Natural killer cell (primary cell): ENCODE measurements around the gene PTGDR. TPM values are rescaled to one million over a fixed set of nuclear protein-coding genes. Genes with fewer than 3 reads are reported as not detected.

Experiments used
- ATAC-seq, 3 donors: fragments of 150-1000 bp in 2 of 3; fragments of 200-7000 bp in 1 of 3; cut with Tn5 transposase; 1 replicate in 1 of 3; 2 replicates in 2 of 3; pipeline ENCODE4 v1.10.0; 2021; ENCODE audit warnings: mild to moderate bottlenecking in 2 of 3, moderate library complexity in 2 of 3
- DNase-seq, 2 donors: peaks; one replicate each; pipeline versions ENCODE4 v3.0.0 to v3.0.0-alpha.2; 2013 to 2021; ENCODE audit warnings: mixed read lengths in 1 of 2
- H3K27ac ChIP-seq: one replicate; pipeline ENCODE4 v1.5.1; 2013; ENCODE audit warnings: mild to moderate bottlenecking, low read length
- H3K27me3 ChIP-seq: one replicate; pipeline ENCODE4 v1.6.1; 2013; ENCODE audit warnings: low read length; ENCODE audit not compliant: control insufficient read depth, insufficient read depth
- H3K36me3 ChIP-seq: one replicate; pipeline ENCODE4 v1.6.1; 2013; ENCODE audit warnings: low read length; ENCODE audit not compliant: control insufficient read depth, insufficient read depth
- H3K4me1 ChIP-seq: one replicate; pipeline ENCODE4 v1.6.1; 2013; ENCODE audit warnings: low read length; ENCODE audit not compliant: control insufficient read depth, insufficient read depth
- H3K4me3 ChIP-seq: one replicate; pipeline ENCODE4 v1.5.1; 2013; ENCODE audit warnings: low read length
- H3K9me3 ChIP-seq: one replicate; pipeline ENCODE4 v1.6.1; 2013; ENCODE audit warnings: low read length; ENCODE audit not compliant: control insufficient read depth, insufficient read depth
- H3K27ac Mint-ChIP-seq, 2 donors: one replicate each; pipeline ENCODE4 v1.8.0; 2022; ENCODE audit warnings: mild to moderate bottlenecking in 2 of 2, mixed read lengths in 2 of 2, moderate library complexity in 1 of 2
- H3K27me3 Mint-ChIP-seq, 2 donors: one replicate each; pipeline ENCODE4 v1.8.0; 2022; ENCODE audit warnings: low read depth in 2 of 2, mixed read lengths in 2 of 2
- H3K36me3 Mint-ChIP-seq: one replicate; pipeline ENCODE4 v1.8.0; 2022; ENCODE audit warnings: mixed read lengths
- H3K4me1 Mint-ChIP-seq, 2 donors: one replicate each; pipeline ENCODE4 v1.8.0; 2022; ENCODE audit warnings: mixed read lengths in 2 of 2
- H3K4me3 Mint-ChIP-seq: one replicate; pipeline ENCODE4 v1.8.0; 2022; ENCODE audit warnings: mild to moderate bottlenecking, moderate library complexity, mixed read lengths
- H3K9me3 Mint-ChIP-seq, 2 donors: one replicate each; pipeline ENCODE4 v1.8.0; 2022; ENCODE audit warnings: mixed read lengths in 2 of 2
- CTCF ChIP-seq: fragments of 200-600 bp; IDR thresholded peaks from one replicate; pipeline ENCODE4 v1.8.0; 2022; ENCODE audit warnings: antibody characterized with exemption
- WGBS: methylation state at CpG from one replicate; pipeline ENCODE4 v1.1.7; 2013; ENCODE audit warnings: missing lambda C conversion rate; ENCODE audit not compliant: insufficient coverage; 5-methylcytosine and 5-hydroxymethylcytosine counted together
- intact Hi-C: fragments of 100-400 bp; cut with micrococcal nuclease; formaldehyde crosslinking; loops from one replicate; pipeline ENCODE4 v1.14.2; 2022
- total RNA-seq, 4 donors: library from RNA; stranded (reverse); fragments of 120-200 nt in 1 of 4; gene quantifications; one replicate each; pipeline versions ENCODE4 v1.2.3 to v1.2.4, GENCODE V29; 2013 to 2022

The PTGDR gene
- total RNA-seq, 3 donors from 2014 or later (not counting 1 experiment from before 2014, with no cell fraction given) = 106 to 140 (median 112) TPM

- WGBS = 13% methylated on average over 2 of the region's 2 CpGs
- DNase-seq = peak in 1 of 2 donors; percentile 59
- peaks cover 31% of the 10 kb centered on the region for H3K4me1 ChIP-seq
- H3K36me3 ChIP-seq = no peaks in the 10 kb centered on the region
- no peak for TF ChIP-seq CTCF
- peaks cover 9% of the 10 kb centered on the region for H3K9me3 ChIP-seq
- H3K36me3 Mint-ChIP-seq = peaks cover 12% of the 10 kb centered on the region
- H3K4me3 Mint-ChIP-seq = peak overlapping the region; percentile 69
- intact Hi-C loops = loop anchor here (1.0 to 5.0 kb wide), 3 partner anchors 19 to 91 kb away; partner anchors contain the start of gene PTGDR
- H3K27ac Mint-ChIP-seq = peak overlapping the region; percentile 83 to 84
- no peaks in the 10 kb centered on the region for H3K27me3 ChIP-seq
- no peak overlapping the region for H3K4me3 ChIP-seq
- ATAC-seq = peak; percentile 93 to 98 (median 94)
- H3K9me3 Mint-ChIP-seq = peaks cover 7 to 10% of the 10 kb centered on the region in 2 donors
- peaks cover 58 to 69% of the 10 kb centered on the region in 2 donors for H3K4me1 Mint-ChIP-seq
- no peaks in the 10 kb centered on the region for H3K27me3 Mint-ChIP-seq
- H3K27ac ChIP-seq = peak overlapping the region; percentile 81
These were observed 19.4 kb upstream of the PTGDR start for GRCh38 chr14:52248057-52248456.

GRCh38 chr14:52251724-52252123, 15.8 kb upstream of the PTGDR start:
- Histone ChIP-seq H3K27ac (no peak overlapping the region), H3K9me3 (peaks cover 9% of the 10 kb centered on the region), H3K36me3 (no peaks in the 10 kb centered on the region), H3K27me3 (no peaks in the 10 kb centered on the region), H3K4me1 (peaks cover 27% of the 10 kb centered on the region), H3K4me3 (no peak overlapping the region)
- no peaks in the 10 kb centered on the region for H3K27me3 Mint-ChIP-seq
- H3K27ac Mint-ChIP-seq = no peak overlapping the region
- ATAC-seq = no peak
- H3K9me3 Mint-ChIP-seq = peaks cover 7 to 9% of the 10 kb centered on the region in 2 donors
- 100% methylated on average over 1 of the region's 1 CpG for WGBS
- peaks cover 12% of the 10 kb centered on the region for H3K36me3 Mint-ChIP-seq
- no peak overlapping the region for H3K4me3 Mint-ChIP-seq
- H3K4me1 Mint-ChIP-seq = peaks cover 46 to 59% of the 10 kb centered on the region in 2 donors
- DNase-seq = no peak
- no peak for TF ChIP-seq CTCF
- intact Hi-C loops = no loop called here

- DNase-seq = no peak
- H3K9me3 Mint-ChIP-seq = peaks cover 0 to 3% of the 10 kb centered on the region in 2 donors
These were observed 14.0 kb upstream of the PTGDR start for GRCh38 chr14:52253503-52253902.

More at GRCh38 chr14:52253503-52253902, 14.0 kb upstream of the PTGDR start:
- Histone ChIP-seq H3K4me3 (no peak overlapping the region), H3K36me3 (no peaks in the 10 kb centered on the region), H3K27ac (no peak overlapping the region), H3K4me1 (peaks cover 9% of the 10 kb centered on the region), H3K27me3 (no peaks in the 10 kb centered on the region), H3K9me3 (peaks cover 4% of the 10 kb centered on the region)
- Mint-ChIP-seq H3K4me3 (no peak overlapping the region), H3K27ac (peak overlapping the region; percentile 50 to 68), H3K36me3 (peaks cover 6% of the 10 kb centered on the region), H3K27me3 (no peaks in the 10 kb centered on the region), H3K4me1 (peaks cover 32 to 42% of the 10 kb centered on the region in 2 donors)
- 66% methylated on average over 3 of the region's 3 CpGs for WGBS
- intact Hi-C loops = no loop called here
- ATAC-seq = peak in 1 of 3 donors; percentile 34
- TF ChIP-seq CTCF = no peak
